ENCODE results near the gene TEX52. TPM values are rescaled to one million over a fixed set of nuclear protein-coding genes. Genes with fewer than 3 reads are reported as not detected.

The TEX52 gene
- total and polyA plus RNA-seq, 2 experiments from 2014 or later: not detected

- no peak overlapping the region for H3K27ac ChIP-seq
- no peak for DNase-seq (ENCODE audit: low read depth in 1 of 2, low spot score in 1 of 2)
Observed at GRCh38 chr12:2800046-2800570, 56.7 kb downstream of the TEX52 start.

More at GRCh38 chr12:2800046-2800570, 56.7 kb downstream of the TEX52 start:
- no peak for TF ChIP-seq CTCF (IDR thresholded peaks at IDR 0.05; ENCODE audit: low read depth, low read length)
- Histone ChIP-seq H3K9me3 (ENCODE audit: low read depth) (no peaks in the 10 kb centered on the region), H3K4me3 (no peak overlapping the region), H3K36me3 (peaks cover 62% of the 10 kb centered on the region), H3K27me3 (no peaks in the 10 kb centered on the region), H3K4me1 (ENCODE audit: low read depth) (peaks cover 8% of the 10 kb centered on the region)

Other genes with a start within 250 kb of the TEX52 start
- 96.3 and 124 TPM in 2 replicates for gene FKBP4, start 62.1 kb downstream of the TEX52 start, total RNA-seq
- 112 and 129 TPM in 2 replicates for gene FKBP4, start 62.1 kb downstream of the TEX52 start, polyA plus RNA-seq
- gene ITFG2, start 44.4 kb downstream of the TEX52 start, total RNA-seq: 23.6 and 30.4 TPM in 2 replicates
- gene ITFG2, start 44.4 kb downstream of the TEX52 start, polyA plus RNA-seq: 45.2 and 45.5 TPM in 2 replicates
- not detected in 2 replicates for gene NRIP2, start 22.0 kb downstream of the TEX52 start, total RNA-seq
- gene NRIP2, start 22.0 kb downstream of the TEX52 start, polyA plus RNA-seq: 1.3 and 1.4 TPM in 2 replicates
- 9.9 and 36.1 TPM in 2 replicates for gene FOXM1, start 20.1 kb upstream of the TEX52 start, total RNA-seq
- gene FOXM1, start 20.1 kb upstream of the TEX52 start, polyA plus RNA-seq: 11.5 and 44.3 TPM in 2 replicates
- 27.7 and 50.6 TPM in 2 replicates for gene RHNO1, start 20.2 kb upstream of the TEX52 start, total RNA-seq
- gene RHNO1, start 20.2 kb upstream of the TEX52 start, polyA plus RNA-seq: 44.2 and 80.8 TPM in 2 replicates
- gene TULP3, start 33.9 kb upstream of the TEX52 start, total RNA-seq: 19.5 and 20.1 TPM in 2 replicates
- 25.8 and 30.4 TPM in 2 replicates for gene TULP3, start 33.9 kb upstream of the TEX52 start, polyA plus RNA-seq
- 29.1 and 31.9 TPM in 2 replicates for gene TEAD4, start 102.4 kb upstream of the TEX52 start, total RNA-seq
- gene TEAD4, start 102.4 kb upstream of the TEX52 start, polyA plus RNA-seq: 21.3 and 23.9 TPM in 2 replicates
- gene TSPAN9, start 220.3 kb upstream of the TEX52 start, total RNA-seq: 153 and 199 TPM in 2 replicates
- 13.3 and 17.9 TPM in 2 replicates for gene TSPAN9, start 220.3 kb upstream of the TEX52 start, polyA plus RNA-seq